Natural killer cell (primary cell): ENCODE data around the gene SCD5. TPM values are rescaled to one million over a fixed set of nuclear protein-coding genes. Genes with fewer than 3 reads are reported as not detected.
"Not testable (repeated sequence)": the region's sequence is repeated elsewhere in the genome, so short reads cannot be mapped to it uniquely, and the experiment has no call there.

Source experiments
- ATAC-seq, 3 donors: fragments of 150-1000 bp in 2 of 3; fragments of 200-7000 bp in 1 of 3; cut with Tn5 transposase; 1 replicate in 1 of 3; 2 replicates in 2 of 3; pipeline ENCODE4 v1.10.0; 2021; ENCODE audit warnings: mild to moderate bottlenecking in 2 of 3, moderate library complexity in 2 of 3
- DNase-seq, 2 donors: peaks; one replicate each; pipeline versions ENCODE4 v3.0.0 to v3.0.0-alpha.2; 2013 to 2021; ENCODE audit warnings: mixed read lengths in 1 of 2
- H3K27ac ChIP-seq: one replicate; pipeline ENCODE4 v1.5.1; 2013; ENCODE audit warnings: mild to moderate bottlenecking, low read length
- H3K27me3 ChIP-seq: one replicate; pipeline ENCODE4 v1.6.1; 2013; ENCODE audit warnings: low read length; ENCODE audit not compliant: control insufficient read depth, insufficient read depth
- H3K36me3 ChIP-seq: one replicate; pipeline ENCODE4 v1.6.1; 2013; ENCODE audit warnings: low read length; ENCODE audit not compliant: control insufficient read depth, insufficient read depth
- H3K4me1 ChIP-seq: one replicate; pipeline ENCODE4 v1.6.1; 2013; ENCODE audit warnings: low read length; ENCODE audit not compliant: control insufficient read depth, insufficient read depth
- H3K4me3 ChIP-seq: one replicate; pipeline ENCODE4 v1.5.1; 2013; ENCODE audit warnings: low read length
- H3K9me3 ChIP-seq: one replicate; pipeline ENCODE4 v1.6.1; 2013; ENCODE audit warnings: low read length; ENCODE audit not compliant: control insufficient read depth, insufficient read depth
- H3K27ac Mint-ChIP-seq, 2 donors: one replicate each; pipeline ENCODE4 v1.8.0; 2022; ENCODE audit warnings: mild to moderate bottlenecking in 2 of 2, mixed read lengths in 2 of 2, moderate library complexity in 1 of 2
- H3K27me3 Mint-ChIP-seq, 2 donors: one replicate each; pipeline ENCODE4 v1.8.0; 2022; ENCODE audit warnings: low read depth in 2 of 2, mixed read lengths in 2 of 2
- H3K36me3 Mint-ChIP-seq: one replicate; pipeline ENCODE4 v1.8.0; 2022; ENCODE audit warnings: mixed read lengths
- H3K4me1 Mint-ChIP-seq, 2 donors: one replicate each; pipeline ENCODE4 v1.8.0; 2022; ENCODE audit warnings: mixed read lengths in 2 of 2
- H3K4me3 Mint-ChIP-seq: one replicate; pipeline ENCODE4 v1.8.0; 2022; ENCODE audit warnings: mild to moderate bottlenecking, moderate library complexity, mixed read lengths
- H3K9me3 Mint-ChIP-seq, 2 donors: one replicate each; pipeline ENCODE4 v1.8.0; 2022; ENCODE audit warnings: mixed read lengths in 2 of 2
- WGBS: methylation state at CpG from one replicate; pipeline ENCODE4 v1.1.7; 2013; ENCODE audit warnings: missing lambda C conversion rate; ENCODE audit not compliant: insufficient coverage; 5-methylcytosine and 5-hydroxymethylcytosine counted together
- intact Hi-C: fragments of 100-400 bp; cut with micrococcal nuclease; formaldehyde crosslinking; loops from one replicate; pipeline ENCODE4 v1.14.2; 2022
- total RNA-seq, 4 donors: library from RNA; stranded (reverse); fragments of 120-200 nt in 1 of 4; gene quantifications; one replicate each; pipeline versions ENCODE4 v1.2.3 to v1.2.4, GENCODE V29; 2013 to 2022
- TF ChIP-seq, protein P1 (sequence below): fragments of 200-600 bp; IDR thresholded peaks from one replicate; pipeline ENCODE4 v1.8.0; 2022; ENCODE audit warnings: antibody characterized with exemption

Gene SCD5
- total RNA-seq, 3 donors from 2014 or later (not counting 1 experiment from before 2014, with no cell fraction given) = 8.9 to 11.6 (median 9.0) TPM

DNA sequence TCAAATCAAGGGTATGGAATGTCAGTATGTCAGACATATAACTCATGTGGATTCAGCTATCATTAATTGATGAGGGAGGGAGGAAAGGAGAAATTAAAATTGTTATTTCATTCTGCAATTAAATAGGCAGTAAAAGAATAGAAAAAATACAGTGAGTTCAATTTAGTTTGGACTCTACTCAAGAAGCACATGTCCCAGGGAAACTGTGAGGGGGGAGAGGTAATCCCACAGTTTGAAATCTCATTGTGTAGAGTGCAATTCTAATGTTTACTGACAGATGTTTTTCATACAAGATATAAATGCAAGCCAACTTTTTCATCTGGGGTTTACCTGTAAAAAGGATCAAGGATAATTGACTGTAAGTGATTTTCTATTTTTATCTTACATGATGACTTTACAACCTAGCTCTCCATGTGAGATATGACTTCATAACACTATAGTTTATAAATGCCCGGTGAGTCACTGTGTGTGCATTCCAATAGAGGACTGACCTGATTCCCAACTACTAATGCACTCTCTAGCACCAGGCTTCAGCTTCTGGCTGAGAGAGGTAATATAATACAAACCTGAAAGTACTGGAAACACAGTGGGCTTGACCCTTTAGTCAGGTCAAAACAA, 35.2 kb upstream of the SCD5 start:
- no peaks in the 10 kb centered on the region for H3K27me3 ChIP-seq
- no peak overlapping the region for H3K4me3 ChIP-seq
- Mint-ChIP-seq H3K27ac (no peak overlapping the region), H3K4me1 (peaks cover 0 to 5% of the 10 kb centered on the region in 2 donors), H3K4me3 (no peak overlapping the region), H3K36me3 (no peaks in the 10 kb centered on the region), H3K9me3 (no peaks in the 10 kb centered on the region), H3K27me3 (no peaks in the 10 kb centered on the region)
- H3K36me3 ChIP-seq = peaks cover 37% of the 10 kb centered on the region
- TF ChIP-seq, protein P1, sequence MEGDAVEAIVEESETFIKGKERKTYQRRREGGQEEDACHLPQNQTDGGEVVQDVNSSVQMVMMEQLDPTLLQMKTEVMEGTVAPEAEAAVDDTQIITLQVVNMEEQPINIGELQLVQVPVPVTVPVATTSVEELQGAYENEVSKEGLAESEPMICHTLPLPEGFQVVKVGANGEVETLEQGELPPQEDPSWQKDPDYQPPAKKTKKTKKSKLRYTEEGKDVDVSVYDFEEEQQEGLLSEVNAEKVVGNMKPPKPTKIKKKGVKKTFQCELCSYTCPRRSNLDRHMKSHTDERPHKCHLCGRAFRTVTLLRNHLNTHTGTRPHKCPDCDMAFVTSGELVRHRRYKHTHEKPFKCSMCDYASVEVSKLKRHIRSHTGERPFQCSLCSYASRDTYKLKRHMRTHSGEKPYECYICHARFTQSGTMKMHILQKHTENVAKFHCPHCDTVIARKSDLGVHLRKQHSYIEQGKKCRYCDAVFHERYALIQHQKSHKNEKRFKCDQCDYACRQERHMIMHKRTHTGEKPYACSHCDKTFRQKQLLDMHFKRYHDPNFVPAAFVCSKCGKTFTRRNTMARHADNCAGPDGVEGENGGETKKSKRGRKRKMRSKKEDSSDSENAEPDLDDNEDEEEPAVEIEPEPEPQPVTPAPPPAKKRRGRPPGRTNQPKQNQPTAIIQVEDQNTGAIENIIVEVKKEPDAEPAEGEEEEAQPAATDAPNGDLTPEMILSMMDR = no peak
- no peaks in the 10 kb centered on the region for H3K4me1 ChIP-seq
- DNase-seq (no peak), ATAC-seq (no peak)
- intact Hi-C loops = no loop called here
- H3K9me3 ChIP-seq = no peaks in the 10 kb centered on the region
- H3K27ac ChIP-seq = no peak overlapping the region
- WGBS = no CpG with 5 or more reads among the region's 1 CpG

DNA sequence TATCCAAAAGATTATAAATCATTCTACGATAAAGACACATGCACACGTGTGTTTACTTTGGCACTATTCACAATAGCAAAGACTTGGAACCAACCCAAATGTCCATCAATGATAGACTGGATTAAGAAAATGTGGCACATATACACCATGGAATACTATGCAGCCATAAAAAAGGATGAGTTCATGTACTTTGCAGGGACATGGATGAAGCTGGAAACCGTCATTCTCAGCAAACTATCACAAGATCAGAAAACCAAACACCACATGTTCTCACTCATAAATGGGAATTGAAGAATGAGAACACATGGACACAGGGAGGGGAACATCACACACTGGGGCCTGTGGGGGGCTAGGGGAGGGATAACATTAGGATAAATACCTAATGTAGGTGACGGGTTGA, 34.5 kb upstream of the SCD5 start:
- H3K4me3 Mint-ChIP-seq, H3K27me3 ChIP-seq, H3K36me3 Mint-ChIP-seq, H3K27ac ChIP-seq, H3K4me1 Mint-ChIP-seq, H3K9me3 ChIP-seq, intact Hi-C loops, DNase-seq, H3K4me3 ChIP-seq, ATAC-seq, H3K4me1 ChIP-seq, H3K27me3 Mint-ChIP-seq, H3K9me3 Mint-ChIP-seq, H3K27ac Mint-ChIP-seq: not testable (repeated sequence)
- WGBS = 92% methylated on average over 2 of the region's 4 CpGs
- peaks cover 42% of the 10 kb centered on the region for H3K36me3 ChIP-seq

DNA sequence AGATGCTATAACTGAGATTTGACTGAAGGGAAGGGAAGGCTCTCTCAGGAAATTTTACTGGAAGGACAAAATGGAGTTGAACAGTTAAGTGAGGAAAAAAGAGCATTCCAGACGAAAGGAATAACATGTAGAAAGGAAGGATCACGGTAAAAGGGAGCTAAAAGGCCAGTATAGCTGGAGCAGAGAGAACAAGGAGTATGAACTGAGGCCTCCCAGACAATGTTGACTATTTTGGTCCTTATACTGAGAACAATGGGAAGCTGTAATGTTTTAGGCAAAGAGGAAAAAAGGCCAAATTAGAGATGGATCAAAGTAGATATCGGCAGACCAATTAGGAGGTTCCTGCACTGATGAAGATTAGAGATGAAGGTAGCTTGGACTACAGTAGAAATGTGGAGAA, 26.8 kb upstream of the SCD5 start:
- Mint-ChIP-seq H3K4me1 (no peaks in the 10 kb centered on the region), H3K4me3 (no peak overlapping the region), H3K9me3 (no peaks in the 10 kb centered on the region), H3K36me3 (peaks cover 49% of the 10 kb centered on the region), H3K27ac (no peak overlapping the region), H3K27me3 (no peaks in the 10 kb centered on the region)
- no peaks in the 10 kb centered on the region for H3K9me3 ChIP-seq
- 94% methylated on average over 3 of the region's 3 CpGs for WGBS
- H3K4me1 ChIP-seq = no peaks in the 10 kb centered on the region
- no peak overlapping the region for H3K27ac ChIP-seq
- H3K36me3 ChIP-seq = peaks cover 86% of the 10 kb centered on the region
- H3K4me3 ChIP-seq = no peak overlapping the region
- ATAC-seq (no peak), DNase-seq (no peak)
- no peaks in the 10 kb centered on the region for H3K27me3 ChIP-seq
- intact Hi-C loops = no loop called here
- TF ChIP-seq, protein P1 = no peak

DNA sequence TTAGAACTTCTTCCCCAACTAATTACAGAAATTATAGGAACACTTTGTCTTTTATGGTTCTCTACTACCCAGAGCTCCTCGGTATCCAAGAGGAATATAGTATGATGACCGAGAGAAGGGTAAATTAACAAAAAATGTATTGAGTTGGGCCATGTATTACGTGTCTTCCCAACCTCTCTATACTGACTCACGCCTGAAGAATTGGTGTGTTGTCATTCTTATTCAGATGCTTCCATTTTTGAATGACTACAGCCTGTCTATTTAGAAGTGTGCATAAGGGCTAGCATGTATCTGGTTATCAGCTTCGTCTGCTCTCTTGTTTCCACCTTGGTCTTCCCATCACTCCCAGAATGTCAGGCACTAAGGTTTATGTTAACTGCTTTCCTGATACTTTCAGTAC, 24.5 kb upstream of the SCD5 start:
- Histone ChIP-seq H3K4me3 (no peak overlapping the region), H3K36me3 (peaks cover 86% of the 10 kb centered on the region), H3K4me1 (no peaks in the 10 kb centered on the region), H3K27ac (no peak overlapping the region), H3K27me3 (no peaks in the 10 kb centered on the region), H3K9me3 (no peaks in the 10 kb centered on the region)
- no peak overlapping the region for H3K27ac Mint-ChIP-seq
- peaks cover 59% of the 10 kb centered on the region for H3K36me3 Mint-ChIP-seq
- 100% methylated on average over 3 of the region's 5 CpGs for WGBS
- ATAC-seq (no peak), DNase-seq (no peak)
- no peaks in the 10 kb centered on the region for H3K27me3 Mint-ChIP-seq
- H3K4me1 Mint-ChIP-seq = no peaks in the 10 kb centered on the region
- intact Hi-C loops = no loop called here
- H3K9me3 Mint-ChIP-seq = no peaks in the 10 kb centered on the region
- TF ChIP-seq, protein P1 = no peak
- H3K4me3 Mint-ChIP-seq = no peak overlapping the region
